Measurements from ENCODE around the gene PRPF8.

Gene PRPF8

GRCh38 chr17:1716076-1716911 lies 31.6 kb upstream of the PRPF8 start:
- Histone ChIP-seq H3K9me3 (ENCODE audit: control insufficient read depth in 2 of 2, low read length in 2 of 2) (no peaks in the 10 kb centered on the region), H3K4me3 (ENCODE audit: low read length in 2 of 2) (peak overlapping the region; percentile 84 to 86), H3K9ac (ENCODE audit: low read depth in 1 of 2, low read length in 2 of 2) (peak overlapping the region; percentile 95 to 99), H3K27me3 (ENCODE audit: control insufficient read depth in 2 of 2, insufficient read depth in 2 of 2, low read length in 2 of 2) (no peaks in the 10 kb centered on the region), H3K4me1 (ENCODE audit: control insufficient read depth in 2 of 2, insufficient read depth in 2 of 2, low read length in 2 of 2) (peaks cover 37 to 41% of the 10 kb centered on the region in 2 donors), H3K27ac (ENCODE audit: low read depth in 2 of 2, low read length in 2 of 2) (peak overlapping the region; percentile 99 to 100), H3K36me3 (ENCODE audit: control insufficient read depth in 2 of 2, insufficient read depth in 2 of 2, low read length in 2 of 2) (peaks cover 17 to 21% of the 10 kb centered on the region in 2 donors)

- Histone ChIP-seq H3K9ac (ENCODE audit: low read depth in 1 of 2, low read length in 2 of 2) (peak overlapping the region; percentile 83 to 91), H3K4me3 (ENCODE audit: low read length in 2 of 2) (peak overlapping the region; percentile 82 to 85), H3K27me3 (ENCODE audit: control insufficient read depth in 2 of 2, insufficient read depth in 2 of 2, low read length in 2 of 2) (no peaks in the 10 kb centered on the region), H3K4me1 (ENCODE audit: control insufficient read depth in 2 of 2, insufficient read depth in 2 of 2, low read length in 2 of 2) (peaks cover 40 to 44% of the 10 kb centered on the region in 2 donors), H3K36me3 (ENCODE audit: control insufficient read depth in 2 of 2, insufficient read depth in 2 of 2, low read length in 2 of 2) (peaks cover 17 to 21% of the 10 kb centered on the region in 2 donors), H3K9me3 (ENCODE audit: control insufficient read depth in 2 of 2, low read length in 2 of 2) (no peaks in the 10 kb centered on the region), H3K27ac (ENCODE audit: low read depth in 2 of 2, low read length in 2 of 2) (peak overlapping the region; percentile 98 to 99)
Observed at GRCh38 chr17:1715803-1716075, 31.1 kb upstream of the PRPF8 start.

GRCh38 chr17:1714980-1715802 lies 30.5 kb upstream of the PRPF8 start:
- Histone ChIP-seq H3K27me3 (ENCODE audit: control insufficient read depth in 2 of 2, insufficient read depth in 2 of 2, low read length in 2 of 2) (no peaks in the 10 kb centered on the region), H3K27ac (ENCODE audit: low read depth in 2 of 2, low read length in 2 of 2) (peak overlapping the region; percentile 98 to 99), H3K9ac (ENCODE audit: low read depth in 1 of 2, low read length in 2 of 2) (peak overlapping the region; percentile 83 to 91), H3K36me3 (ENCODE audit: control insufficient read depth in 2 of 2, insufficient read depth in 2 of 2, low read length in 2 of 2) (peaks cover 17 to 21% of the 10 kb centered on the region in 2 donors), H3K4me3 (ENCODE audit: low read length in 2 of 2) (peak overlapping the region; percentile 82 to 85), H3K4me1 (ENCODE audit: control insufficient read depth in 2 of 2, insufficient read depth in 2 of 2, low read length in 2 of 2) (peaks cover 40 to 44% of the 10 kb centered on the region in 2 donors), H3K9me3 (ENCODE audit: control insufficient read depth in 2 of 2, low read length in 2 of 2) (no peaks in the 10 kb centered on the region)

- Histone ChIP-seq H3K9ac (ENCODE audit: low read depth in 1 of 2, low read length in 2 of 2) (peak overlapping the region; percentile 83 to 91), H3K27me3 (ENCODE audit: control insufficient read depth in 2 of 2, insufficient read depth in 2 of 2, low read length in 2 of 2) (no peaks in the 10 kb centered on the region), H3K4me1 (ENCODE audit: control insufficient read depth in 2 of 2, insufficient read depth in 2 of 2, low read length in 2 of 2) (peaks cover 40 to 44% of the 10 kb centered on the region in 2 donors), H3K4me3 (ENCODE audit: low read length in 2 of 2) (peak overlapping the region; percentile 82 to 85), H3K9me3 (ENCODE audit: control insufficient read depth in 2 of 2, low read length in 2 of 2) (no peaks in the 10 kb centered on the region), H3K27ac (ENCODE audit: low read depth in 2 of 2, low read length in 2 of 2) (peak overlapping the region; percentile 98 to 99), H3K36me3 (ENCODE audit: control insufficient read depth in 2 of 2, insufficient read depth in 2 of 2, low read length in 2 of 2) (peaks cover 17 to 21% of the 10 kb centered on the region in 2 donors)
Observed at GRCh38 chr17:1714427-1714979, 29.8 kb upstream of the PRPF8 start.

DNA sequence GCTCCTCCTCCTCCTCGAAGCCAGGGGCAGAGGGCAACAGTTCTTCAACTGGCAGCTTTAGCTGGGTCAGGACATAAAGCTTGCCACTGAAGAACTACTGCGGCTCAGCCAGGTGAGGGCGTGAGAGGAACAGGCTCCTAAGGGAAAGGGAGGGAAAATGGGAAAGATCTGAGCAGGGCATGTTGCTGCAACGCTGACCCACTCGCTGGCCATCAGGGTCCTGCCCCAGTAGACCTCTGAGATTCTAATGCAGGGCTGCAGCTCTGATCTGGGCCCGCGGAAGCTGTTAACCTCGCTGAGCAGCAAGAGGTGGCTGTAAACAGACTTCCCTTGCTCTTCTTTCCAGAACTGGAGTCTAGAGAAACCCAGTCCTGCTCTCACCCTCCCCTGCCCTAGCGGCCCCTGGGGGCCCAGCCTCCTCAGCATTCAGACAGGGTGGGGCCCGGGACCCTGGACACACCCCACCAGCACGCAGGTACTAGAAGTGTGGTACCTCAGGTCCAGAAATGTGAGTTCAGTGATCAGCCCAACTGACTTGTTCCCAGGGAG lies 29.3 kb upstream of the PRPF8 start:
- H3K36me3 ChIP-seq (ENCODE audit: control insufficient read depth in 2 of 2, insufficient read depth in 2 of 2, low read length in 2 of 2): peaks cover 17 to 21% of the 10 kb centered on the region in 2 donors
- H3K9ac ChIP-seq (ENCODE audit: low read depth in 1 of 2, low read length in 2 of 2): peak overlapping the region; percentile 52 to 65
- H3K27ac ChIP-seq (ENCODE audit: low read depth in 2 of 2, low read length in 2 of 2): peak overlapping the region; percentile 98 to 99
- peak overlapping the region; percentile 66 to 85 for H3K4me3 ChIP-seq (ENCODE audit: low read length in 2 of 2)
- no peaks in the 10 kb centered on the region for H3K9me3 ChIP-seq (ENCODE audit: control insufficient read depth in 2 of 2, low read length in 2 of 2)
- H3K27me3 ChIP-seq (ENCODE audit: control insufficient read depth in 2 of 2, insufficient read depth in 2 of 2, low read length in 2 of 2): no peaks in the 10 kb centered on the region
- peaks cover 40 to 44% of the 10 kb centered on the region in 2 donors for H3K4me1 ChIP-seq (ENCODE audit: control insufficient read depth in 2 of 2, insufficient read depth in 2 of 2, low read length in 2 of 2)

DNA sequence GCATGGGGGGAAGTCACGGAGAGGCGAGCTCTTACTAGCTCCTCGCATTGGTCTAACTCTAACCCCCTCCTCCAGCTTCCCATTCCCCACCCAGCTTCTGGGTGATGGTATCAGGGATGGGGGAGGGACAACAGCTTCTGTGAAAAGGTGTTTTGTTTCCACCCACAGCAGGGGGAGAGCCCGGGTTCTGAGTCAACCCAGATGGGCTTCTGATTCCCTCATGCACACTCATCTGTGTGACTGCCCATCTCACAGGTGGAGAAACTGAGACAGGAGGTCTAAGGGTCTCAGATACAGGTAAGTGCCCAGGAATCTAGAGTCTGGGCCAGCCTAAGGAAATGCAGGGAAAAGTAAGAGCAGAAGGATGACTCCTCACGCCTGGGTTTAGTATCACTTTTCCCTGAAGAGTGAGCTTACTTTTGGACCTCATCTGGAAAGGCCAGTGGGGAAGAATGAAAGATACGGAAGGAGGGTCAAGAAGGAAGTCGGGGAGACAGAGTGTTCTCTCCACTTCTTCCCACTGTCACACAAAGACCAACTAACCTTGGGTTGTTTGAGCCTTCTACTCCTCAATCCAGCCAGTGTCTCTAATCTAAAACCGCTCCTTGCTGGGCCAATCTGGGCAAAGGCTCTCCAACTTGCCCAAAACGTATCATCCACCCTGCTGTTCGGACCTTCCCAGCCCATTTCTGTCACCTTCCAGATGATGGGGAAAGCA lies 28.7 kb upstream of the PRPF8 start:
- peak overlapping the region; percentile 66 to 85 for H3K4me3 ChIP-seq (ENCODE audit: low read length in 2 of 2)
- H3K36me3 ChIP-seq (ENCODE audit: control insufficient read depth in 2 of 2, insufficient read depth in 2 of 2, low read length in 2 of 2): peaks cover 17 to 21% of the 10 kb centered on the region in 2 donors
- H3K27me3 ChIP-seq (ENCODE audit: control insufficient read depth in 2 of 2, insufficient read depth in 2 of 2, low read length in 2 of 2): no peaks in the 10 kb centered on the region
- peak overlapping the region; percentile 52 to 65 for H3K9ac ChIP-seq (ENCODE audit: low read depth in 1 of 2, low read length in 2 of 2)
- peaks cover 42 to 47% of the 10 kb centered on the region in 2 donors for H3K4me1 ChIP-seq (ENCODE audit: control insufficient read depth in 2 of 2, insufficient read depth in 2 of 2, low read length in 2 of 2)
- H3K9me3 ChIP-seq (ENCODE audit: control insufficient read depth in 2 of 2, low read length in 2 of 2): no peaks in the 10 kb centered on the region
- H3K27ac ChIP-seq (ENCODE audit: low read depth in 2 of 2, low read length in 2 of 2): peak overlapping the region; percentile 98 to 99

DNA sequence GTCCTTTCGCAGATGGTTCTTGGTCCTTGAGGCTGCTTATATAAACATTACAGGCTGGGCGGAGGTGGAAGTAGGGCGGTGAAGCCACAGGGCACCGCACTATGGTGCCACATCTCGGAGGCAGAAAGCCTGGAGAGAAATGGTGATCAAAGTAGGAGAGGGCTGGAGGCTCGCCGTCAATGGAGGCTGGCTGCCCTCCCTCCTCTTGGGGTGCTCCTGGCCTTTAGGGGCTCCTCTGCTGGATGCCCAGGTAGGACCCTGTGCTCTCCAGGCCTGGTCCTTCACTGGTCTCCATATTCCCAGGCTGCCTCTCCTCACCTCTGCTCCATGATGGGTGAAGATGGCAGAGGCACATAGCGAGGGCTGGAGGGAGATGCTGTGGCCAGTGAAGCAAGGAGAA lies 27.6 kb upstream of the PRPF8 start:
- Histone ChIP-seq H3K4me3 (ENCODE audit: low read length in 2 of 2) (no peak overlapping the region), H3K4me1 (ENCODE audit: control insufficient read depth in 2 of 2, insufficient read depth in 2 of 2, low read length in 2 of 2) (peaks cover 36 to 41% of the 10 kb centered on the region in 2 donors), H3K27ac (ENCODE audit: low read depth in 2 of 2, low read length in 2 of 2) (peak overlapping the region in 1 of 2 donors; percentile 98)

DNA sequence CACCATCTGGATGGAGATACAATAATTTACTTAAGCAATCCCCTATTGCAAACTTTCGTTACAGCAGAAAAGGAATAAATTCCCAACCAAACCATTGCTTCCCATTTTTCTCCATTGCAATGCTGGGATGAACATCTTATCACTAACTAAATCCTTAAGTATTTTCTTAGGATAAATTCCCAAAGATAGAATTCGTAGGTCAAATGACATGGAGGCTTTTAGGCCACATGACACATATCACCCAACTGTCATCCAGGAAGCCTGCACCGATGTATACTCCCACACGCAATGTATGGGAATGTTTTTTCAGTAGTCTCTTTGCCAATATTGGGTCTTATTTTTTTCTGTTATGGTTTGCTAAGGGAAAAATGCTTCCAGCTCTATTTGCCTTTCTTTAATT lies 27.1 kb upstream of the PRPF8 start:
- Histone ChIP-seq H3K9me3 (ENCODE audit: control insufficient read depth in 2 of 2, low read length in 2 of 2) (no peaks in the 10 kb centered on the region), H3K4me3 (ENCODE audit: low read length in 2 of 2) (no peak overlapping the region), H3K27me3 (ENCODE audit: control insufficient read depth in 2 of 2, insufficient read depth in 2 of 2, low read length in 2 of 2) (no peaks in the 10 kb centered on the region), H3K4me1 (ENCODE audit: control insufficient read depth in 2 of 2, insufficient read depth in 2 of 2, low read length in 2 of 2) (peaks cover 34 to 37% of the 10 kb centered on the region in 2 donors), H3K36me3 (ENCODE audit: control insufficient read depth in 2 of 2, insufficient read depth in 2 of 2, low read length in 2 of 2) (peaks cover 25 to 27% of the 10 kb centered on the region in 2 donors), H3K9ac (ENCODE audit: low read depth in 1 of 2, low read length in 2 of 2) (no peak overlapping the region), H3K27ac (ENCODE audit: low read depth in 2 of 2, low read length in 2 of 2) (peak overlapping the region; percentile 13 to 98)

More for the DNA sequence above, 27.6 kb upstream of the PRPF8 start:
- Histone ChIP-seq H3K9me3 (ENCODE audit: control insufficient read depth in 2 of 2, low read length in 2 of 2) (no peaks in the 10 kb centered on the region), H3K27me3 (ENCODE audit: control insufficient read depth in 2 of 2, insufficient read depth in 2 of 2, low read length in 2 of 2) (no peaks in the 10 kb centered on the region), H3K36me3 (ENCODE audit: control insufficient read depth in 2 of 2, insufficient read depth in 2 of 2, low read length in 2 of 2) (peaks cover 25 to 27% of the 10 kb centered on the region in 2 donors), H3K9ac (ENCODE audit: low read depth in 1 of 2, low read length in 2 of 2) (no peak overlapping the region)

- H3K9me3 ChIP-seq (ENCODE audit: control insufficient read depth in 2 of 2, low read length in 2 of 2): no peaks in the 10 kb centered on the region
- H3K4me3 ChIP-seq (ENCODE audit: low read length in 2 of 2): peak overlapping the region; percentile 65 to 82
- peak overlapping the region; percentile 92 to 95 for H3K27ac ChIP-seq (ENCODE audit: low read depth in 2 of 2, low read length in 2 of 2)
- peaks cover 34 to 35% of the 10 kb centered on the region in 2 donors for H3K4me1 ChIP-seq (ENCODE audit: control insufficient read depth in 2 of 2, insufficient read depth in 2 of 2, low read length in 2 of 2)
- H3K9ac ChIP-seq (ENCODE audit: low read depth in 1 of 2, low read length in 2 of 2): peak overlapping the region; percentile 72 to 98
- peaks cover 25 to 27% of the 10 kb centered on the region in 2 donors for H3K36me3 ChIP-seq (ENCODE audit: control insufficient read depth in 2 of 2, insufficient read depth in 2 of 2, low read length in 2 of 2)
- H3K27me3 ChIP-seq (ENCODE audit: control insufficient read depth in 2 of 2, insufficient read depth in 2 of 2, low read length in 2 of 2): no peaks in the 10 kb centered on the region
Observed at GRCh38 chr17:1710807-1711553, 26.3 kb upstream of the PRPF8 start.

Data from mucosa of rectum (tissue), 2 donors.